OCI-M2 (cell line): ENCODE measurements around the gene SLC39A11.
"Not testable (repeated sequence)": the region's sequence is repeated elsewhere in the genome, so short reads cannot be mapped to it uniquely, and the experiment has no call there.

Experiments used
- DNase-seq: peaks from one replicate; lab custom pipeline; 2025; ENCODE audit not compliant: unreplicated experiment; lab: John Stamatoyannopoulos, UW

Gene SLC39A11, protein sequence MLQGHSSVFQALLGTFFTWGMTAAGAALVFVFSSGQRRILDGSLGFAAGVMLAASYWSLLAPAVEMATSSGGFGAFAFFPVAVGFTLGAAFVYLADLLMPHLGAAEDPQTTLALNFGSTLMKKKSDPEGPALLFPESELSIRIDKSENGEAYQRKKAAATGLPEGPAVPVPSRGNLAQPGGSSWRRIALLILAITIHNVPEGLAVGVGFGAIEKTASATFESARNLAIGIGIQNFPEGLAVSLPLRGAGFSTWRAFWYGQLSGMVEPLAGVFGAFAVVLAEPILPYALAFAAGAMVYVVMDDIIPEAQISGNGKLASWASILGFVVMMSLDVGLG

GRCh38 chr17:73092523-73093135 is at the start of gene SLC39A11:
SLC39A11 (minus strand) TSS chr17:73092688; CDS start chr17:73088764, 3,924 bp downstream.
- DNase-seq = peak; percentile 32

GRCh38 chr17:73141411-73141810 is 48.9 kb upstream of the SLC39A11 start:
- DNase-seq = no peak

- DNase-seq = no peak
These were observed 48.1 kb upstream of the SLC39A11 start for GRCh38 chr17:73140566-73140965.

DNA sequence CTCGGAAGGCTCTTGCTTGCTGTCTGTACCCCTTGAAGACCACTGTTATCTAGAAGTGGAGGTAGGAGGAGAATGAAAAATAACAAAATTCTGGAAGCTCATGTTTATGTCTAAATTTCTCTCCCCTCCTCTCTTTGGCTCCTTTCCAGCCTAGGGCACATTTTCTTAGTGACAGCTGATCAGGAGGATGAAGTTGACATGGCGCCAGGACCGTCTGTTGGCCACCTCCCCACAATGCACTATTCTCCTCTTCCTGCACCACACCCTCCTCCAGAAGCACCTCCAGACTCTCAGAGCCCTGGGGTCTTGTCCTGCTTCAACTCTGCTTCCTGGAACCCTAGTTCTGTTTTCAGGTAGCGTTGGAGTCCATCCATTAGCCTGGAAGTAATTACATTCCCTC is 46.8 kb upstream of the SLC39A11 start:
- DNase-seq = no peak

- no peak for DNase-seq
These were observed 46.2 kb upstream of the SLC39A11 start for GRCh38 chr17:73138541-73139138.

- no peak for DNase-seq
These were observed 44.9 kb upstream of the SLC39A11 start for GRCh38 chr17:73137376-73137775.

- DNase-seq = no peak
These were observed 43.3 kb upstream of the SLC39A11 start for GRCh38 chr17:73135766-73136165.

GRCh38 chr17:73133911-73134649 is 41.6 kb upstream of the SLC39A11 start:
- no peak for DNase-seq

DNA sequence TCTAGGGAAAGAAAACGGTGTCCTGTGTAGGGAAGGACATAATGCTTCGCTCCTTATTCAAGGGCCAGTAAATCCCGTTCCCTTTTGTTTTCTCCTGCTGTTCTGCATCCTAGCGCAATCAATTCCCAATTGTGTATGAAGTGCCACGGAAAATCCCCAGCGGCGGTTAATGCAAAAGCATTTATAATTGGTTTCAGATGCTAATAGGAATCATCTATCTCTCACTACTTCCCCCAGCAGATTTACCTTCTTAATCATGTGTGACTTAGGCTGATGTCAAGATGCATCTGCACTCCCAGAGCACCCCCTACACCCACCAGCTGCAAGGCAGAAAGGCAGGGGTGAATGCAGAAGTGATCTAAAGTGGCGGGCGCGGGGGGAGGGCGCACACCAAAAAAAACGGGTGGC is 39.6 kb upstream of the SLC39A11 start:
- no peak for DNase-seq

GRCh38 chr17:73131439-73131838 is 39.0 kb upstream of the SLC39A11 start:
- not testable (repeated sequence) for DNase-seq

DNA sequence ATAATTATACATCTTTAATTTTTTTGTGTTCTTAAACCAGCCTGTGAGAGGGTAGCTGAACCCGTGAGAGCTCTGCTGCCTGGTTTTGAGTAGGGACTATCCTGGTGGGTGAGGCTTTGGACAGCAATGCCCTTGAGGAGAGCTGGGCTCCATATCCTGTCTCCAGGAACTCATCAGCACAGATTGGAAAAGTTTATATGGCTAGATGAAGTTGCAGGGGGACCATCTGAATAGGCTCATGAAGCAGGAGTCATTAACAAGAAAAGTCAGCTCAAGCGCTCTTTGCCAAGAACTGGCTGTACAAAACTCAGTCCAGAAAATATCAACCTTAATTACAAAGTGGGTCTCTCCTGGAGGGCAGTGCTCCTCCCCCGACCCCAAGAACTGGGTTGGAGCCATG is 38.5 kb upstream of the SLC39A11 start:
- no peak for DNase-seq

DNA sequence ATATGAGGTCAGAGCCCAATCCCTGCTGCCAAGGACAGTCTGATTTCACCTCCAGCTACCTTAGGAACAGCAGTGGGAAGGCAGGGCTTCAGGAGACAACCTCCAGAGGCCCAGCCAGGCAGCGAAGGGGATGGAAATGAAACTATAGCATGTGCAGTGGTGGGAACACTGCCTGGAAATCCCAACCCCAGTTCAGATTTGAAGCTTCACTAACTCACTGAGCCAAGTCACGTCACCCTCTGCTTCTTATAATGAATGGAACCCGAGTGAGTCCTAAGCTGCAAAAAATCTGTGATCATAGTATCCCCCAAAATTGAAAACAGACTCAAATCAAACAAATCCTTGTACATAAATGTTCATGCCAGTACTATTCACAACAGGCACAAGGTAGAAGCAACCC is 36.0 kb upstream of the SLC39A11 start:
- DNase-seq = no peak

GRCh38 chr17:73126716-73127473 is 34.4 kb upstream of the SLC39A11 start:
- DNase-seq = no peak

DNA sequence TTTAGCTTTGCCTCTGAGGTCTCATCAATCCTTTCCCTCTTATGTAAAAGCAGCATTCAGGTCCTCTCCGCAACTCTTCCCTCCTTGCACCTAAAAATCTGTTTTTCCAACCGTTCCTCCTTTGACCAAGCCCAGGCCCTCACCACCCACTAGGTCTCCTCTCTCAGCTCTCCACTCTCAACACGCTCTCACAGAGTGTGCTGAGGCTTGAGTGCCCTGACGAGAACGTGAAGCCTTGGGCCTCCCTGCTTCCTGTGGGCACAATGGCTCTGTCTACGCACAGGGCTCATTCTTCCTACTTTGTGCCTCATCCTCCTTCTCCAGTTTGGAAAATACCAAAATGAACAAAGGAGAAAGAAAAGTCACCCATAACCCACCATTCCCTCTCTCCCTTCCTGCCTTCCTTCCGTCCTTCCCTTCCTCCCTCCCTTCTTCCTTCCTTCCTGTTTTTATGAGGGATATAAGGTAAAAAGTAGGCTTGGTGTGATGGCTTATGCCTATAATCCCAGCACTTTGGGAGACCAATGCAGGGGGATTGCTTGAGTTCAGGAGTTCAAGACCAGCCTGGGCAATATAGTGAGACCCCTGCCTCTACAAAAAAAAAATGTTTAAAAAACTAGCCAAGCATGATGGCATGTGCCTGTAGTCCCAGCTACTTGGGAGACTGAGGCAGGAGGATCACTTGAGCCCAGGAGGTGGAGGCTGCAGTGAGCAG is 31.3 kb upstream of the SLC39A11 start:
- DNase-seq = no peak

- DNase-seq = no peak
These were observed 30.6 kb upstream of the SLC39A11 start for GRCh38 chr17:73122953-73123605.

GRCh38 chr17:73121506-73121905 is 29.0 kb upstream of the SLC39A11 start:
- no peak for DNase-seq

- no peak for DNase-seq
These were observed 27.1 kb upstream of the SLC39A11 start for GRCh38 chr17:73119631-73120030.

DNA sequence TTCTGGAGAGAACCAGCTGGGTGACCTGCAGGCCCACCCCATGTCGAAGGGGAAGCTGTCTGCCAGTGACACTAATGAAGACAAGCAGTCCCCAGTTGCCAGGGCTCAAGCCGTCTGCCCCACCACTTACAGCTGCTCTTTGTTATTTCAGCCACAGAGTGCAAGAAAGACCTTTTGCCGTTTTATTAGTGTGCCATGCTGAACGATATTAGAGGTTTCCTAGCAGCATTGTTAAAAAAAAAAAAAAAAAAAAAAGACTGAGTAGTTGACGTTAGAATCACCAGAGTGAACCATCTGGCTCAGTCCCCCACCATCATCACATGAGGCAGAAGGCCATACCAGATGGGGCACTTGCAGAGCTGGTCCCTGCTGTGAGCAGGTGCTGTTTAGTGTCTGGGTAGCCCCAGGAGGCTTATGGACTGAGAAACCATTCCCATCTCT is 26.5 kb upstream of the SLC39A11 start:
- no peak for DNase-seq

DNA sequence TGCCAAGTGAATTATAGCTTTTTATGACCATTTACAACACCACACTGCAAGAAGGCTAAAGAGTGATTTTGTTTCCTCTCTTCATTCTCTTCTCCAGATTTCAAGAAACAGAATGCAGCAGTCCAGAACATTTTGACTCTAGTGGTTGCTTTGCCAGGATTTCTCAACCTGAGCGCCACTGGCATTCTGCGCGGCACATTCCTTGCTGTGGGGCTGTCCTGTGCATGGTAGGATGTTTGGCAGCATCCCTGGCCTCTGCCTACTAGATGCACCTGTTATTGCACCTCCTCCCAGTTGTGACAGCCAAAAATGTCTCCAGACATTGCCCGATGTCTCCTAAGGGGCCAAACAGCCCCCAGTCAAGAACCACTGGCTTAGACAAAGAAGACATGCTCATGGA is 25.7 kb upstream of the SLC39A11 start:
- DNase-seq = no peak

DNA sequence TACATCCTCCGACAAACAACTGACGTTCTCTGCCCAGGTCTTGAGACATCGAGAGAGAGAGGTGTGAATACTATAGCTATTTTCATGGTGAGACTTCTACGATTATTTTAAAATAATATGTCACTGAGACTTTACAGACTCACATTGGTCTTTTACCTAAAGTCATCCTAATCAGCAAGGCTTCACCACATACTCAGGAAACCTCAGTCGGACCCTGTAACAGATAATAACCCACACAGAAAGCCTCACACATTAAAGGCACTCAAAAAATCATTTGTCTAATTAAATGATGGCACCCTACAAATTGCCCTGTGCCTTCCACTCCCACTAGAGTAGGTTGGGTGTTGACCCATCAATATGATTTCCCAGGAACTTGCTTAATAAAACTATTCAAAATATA is 19.8 kb upstream of the SLC39A11 start:
- no peak for DNase-seq
